Right renal cortex interstitium (tissue), 3 donors: ENCODE measurements around the gene CDH10. TPM values are rescaled to one million over a fixed set of nuclear protein-coding genes. Genes with fewer than 3 reads are reported as not detected.

Source experiments
- DNase-seq, 3 donors: peaks; one replicate each; pipeline ENCODE4 v3.0.0-alpha.2; 2013; ENCODE audit warnings: low read depth in 3 of 3, low spot score in 2 of 3
- polyA plus RNA-seq, 3 donors: library from polyadenylated mRNA; unstranded; fragments of 120-200 nt; gene quantifications; one replicate each; pipeline ENCODE4 v1.2.1, GENCODE V29; 2013; ENCODE audit not compliant: insufficient read length in 3 of 3

CDH10 gene
- polyA plus RNA-seq: 10 to 100 TPM in 1 of 3 donors, 1 to 10 TPM in 2; 6.3 to 12.0 (median 8.9) TPM

- DNase-seq: peak in 1 of 3 donors; percentile 71
Observed at GRCh38 chr5:24644761-24645160, at the start of gene CDH10. CDH10 (minus strand) TSS chr5:24644978; CDS start chr5:24593490, 51,488 bp downstream.

GRCh38 chr5:24693609-24694008 lies 48.8 kb upstream of the CDH10 start:
- no peak for DNase-seq

- no peak for DNase-seq
Observed at GRCh38 chr5:24691074-24691473, 46.3 kb upstream of the CDH10 start.

GRCh38 chr5:24681106-24681505 lies 36.3 kb upstream of the CDH10 start:
- no peak for DNase-seq

GRCh38 chr5:24668050-24668449 lies 23.3 kb upstream of the CDH10 start:
- DNase-seq: no peak

GRCh38 chr5:24649531-24649930 lies 4.8 kb upstream of the CDH10 start:
- DNase-seq: no peak

- no peak for DNase-seq
Observed at GRCh38 chr5:24646915-24647314, 2.1 kb upstream of the CDH10 start.

GRCh38 chr5:24645483-24645882 lies 705 bp upstream of the CDH10 start:
- DNase-seq: no peak

- DNase-seq: no peak
Observed at GRCh38 chr5:24643880-24644279, 898 bp downstream of the CDH10 start.

- no peak for DNase-seq
Observed at GRCh38 chr5:24643156-24643555, 1.6 kb downstream of the CDH10 start.

- DNase-seq: no peak
Observed at GRCh38 chr5:24642022-24642421, 2.8 kb downstream of the CDH10 start.

- DNase-seq: no peak
Observed at GRCh38 chr5:24635209-24635608, 9.6 kb downstream of the CDH10 start.

GRCh38 chr5:24633715-24634325 lies 11.0 kb downstream of the CDH10 start:
- DNase-seq: no peak

GRCh38 chr5:24632353-24632752 lies 12.4 kb downstream of the CDH10 start:
- DNase-seq: no peak

- DNase-seq: no peak
Observed at GRCh38 chr5:24630918-24631317, 13.9 kb downstream of the CDH10 start.

- no peak for DNase-seq
Observed at GRCh38 chr5:24629798-24630197, 15.0 kb downstream of the CDH10 start.

GRCh38 chr5:24624872-24625271 lies 19.9 kb downstream of the CDH10 start:
- DNase-seq: no peak

- no peak for DNase-seq
Observed at GRCh38 chr5:24623624-24624023, 21.2 kb downstream of the CDH10 start.

GRCh38 chr5:24623031-24623430 lies 21.7 kb downstream of the CDH10 start:
- no peak for DNase-seq

- no peak for DNase-seq
Observed at GRCh38 chr5:24621792-24622191, 23.0 kb downstream of the CDH10 start.

GRCh38 chr5:24616566-24616965 lies 28.2 kb downstream of the CDH10 start:
- no peak for DNase-seq

- DNase-seq: no peak
Observed at GRCh38 chr5:24615159-24615558, 29.6 kb downstream of the CDH10 start.

- DNase-seq: no peak
Observed at GRCh38 chr5:24609706-24610105, 35.1 kb downstream of the CDH10 start.
